Measurements from ENCODE around the gene SCNN1G.

SCNN1G gene

GRCh38 chr16:23255000-23255399 lies 72.5 kb downstream of the SCNN1G start:
- DNase-seq = no peak

- no peak for DNase-seq
These were observed 73.9 kb downstream of the SCNN1G start for GRCh38 chr16:23256440-23256839.

- no peak for DNase-seq
These were observed 75.1 kb downstream of the SCNN1G start for GRCh38 chr16:23257682-23258081.

GRCh38 chr16:23258919-23259237 lies 76.3 kb downstream of the SCNN1G start:
- DNase-seq = no peak
